ENCODE data around the gene KLF8. TPM values are rescaled to one million over a fixed set of nuclear protein-coding genes. Genes with fewer than 3 reads are reported as not detected.

Gene KLF8
- 0.05 and 0.12 TPM in 2 replicates for total RNA-seq (2011; cell fraction: chromatin; rRNA removed; ENCODE audit: low replicate concordance)
- total RNA-seq (2011; cell fraction: nucleolus; rRNA removed) = not detected in 2 replicates
- 0.15 TPM in 2 replicates for total RNA-seq (2011; cell fraction: nucleoplasm; rRNA removed)
- total RNA-seq (2014; rRNA removed) (0.05 TPM in 1 of 2 replicates, not detected in the other), total RNA-seq (2014; rRNA removed; fragmentation: Illumina TruSeq; extraction: Trizol) (not detected in 2 replicates), total RNA-seq (2015; rRNA removed; fragmentation: Illumina TruSeq; extraction: Trizol) (0.04 TPM in 1 of 2 replicates, not detected in the other), total RNA-seq (2021) (0.02 and 0.04 TPM in 2 replicates), polyA plus RNA-seq (2011; rRNA removed) (0.07 and 0.10 TPM in 2 replicates), polyA plus RNA-seq (2014; fragmentation: Illumina TruSeq; extraction: Trizol) (0.06 and 0.07 TPM in 2 replicates), polyA plus RNA-seq (2014; fragmentation: Nextera tagmentation; extraction: Ambion mirVana) (under 1 TPM in 1 of 2 experiments, not detected in 1; 0.01 TPM), polyA plus RNA-seq (2014; rRNA removed) (0.30 TPM in 1 of 2 replicates, not detected in the other), polyA minus RNA-seq (2011; rRNA and poly(A)+ RNA removed) (0.04 TPM in 1 of 2 replicates, not detected in the other), Bru-seq, nascent RNA (percentile 9 among the genes with signal in this experiment), BruChase-seq, experiment 1, labeled RNA remaining after a 2-hour chase (not detected), BruChase-seq, experiment 2, labeled RNA remaining after a 6-hour chase (percentile 2 among the genes with signal in this experiment)
- not detected in 2 replicates for polyA plus RNA-seq (2011; cell fraction: cytosol; rRNA removed)
- 0.24 and 0.31 TPM in 2 replicates for polyA plus RNA-seq (2011; cell fraction: nucleus; rRNA removed)
- polyA plus RNA-seq (2012) = 0.07 and 0.17 TPM in 2 replicates
- not detected in 2 replicates for polyA minus RNA-seq (2011; cell fraction: cytosol; rRNA and poly(A)+ RNA removed)
- 0.27 TPM in 1 of 2 replicates, not detected in the other for polyA minus RNA-seq (2011; cell fraction: nucleus; rRNA and poly(A)+ RNA removed)
- long read RNA-seq, experiment 1 = 0 reads
- long read RNA-seq, experiment 2 = 0 reads
- long read RNA-seq, experiment 3 = 0 reads

- in situ Hi-C loops (cut with MboI) (no loop called here), intact Hi-C loops (cut with micrococcal nuclease) (no loop called here)
- 30% methylated on average over 17 of the region's 38 CpGs for WGBS (ENCODE audit: insufficient coverage, low coverage, missing lambda C conversion rate)
- H3K27me3 ChIP-seq (ENCODE audit: control insufficient read depth in 2 of 2, insufficient read depth in 2 of 2, low read length in 2 of 2) = no peaks in the 10 kb centered on the region
- no TSS peak for BruUV-seq (replicated peaks)
- H2AFZ ChIP-seq (ENCODE audit: low read depth, low read length) = no peak within 1 kb of the TSS
- CTCF ChIA-PET (ENCODE audit: low intra/inter-chr PET ratio) = no interaction called here
- H3K4me2 ChIP-seq (ENCODE audit: insufficient read depth, low read length) = no peak within 1 kb of the TSS
- TF ChIP-seq SPI1 (IDR thresholded peaks at IDR 0.05; ENCODE audit: borderline replicate concordance, low read depth, low read length) (peak; percentile 16; the same call in 1 of the 2 replicates), RBM17 (IDR thresholded peaks at IDR 0.05; ENCODE audit: borderline replicate concordance, low read depth, low read length) (no peak), VEZF1 (CRISPR knock-in tag; IDR thresholded peaks at IDR 0.05) (peak; percentile 37; the same call in 1 of the 2 replicates), NFIX (CRISPR knock-in tag; IDR thresholded peaks at IDR 0.05; ENCODE audit: low read depth) (no peak)
- ATAC-seq (peak; percentile 95), DNase-seq (ENCODE audit: extremely low read depth in 1 of 4, low spot score in 3 of 4) (peak; percentile 33 to 43 (median 38)), FAIRE-seq (no peak)
- H3K27ac ChIP-seq (ENCODE audit: extremely low read depth, low read depth, low read length) = no peak within 1 kb of the TSS
- H3K4me3 ChIP-seq = no peak within 1 kb of the TSS
- no peaks in the 10 kb centered on the region for H3K79me2 ChIP-seq (ENCODE audit: control insufficient read depth, insufficient read depth, low read length)
- POLR2A ChIA-PET = interaction anchor here (0.6 kb wide), 1 partner anchor 494 kb away, joined by 4 read pairs; no protein-coding TSS in a partner anchor
- no peaks in the 10 kb centered on the region for H4K20me1 ChIP-seq (replicated peaks; ENCODE audit: control insufficient read depth, insufficient read depth, low read length)
- H3K4me1 ChIP-seq (replicated peaks in 1 of 2; ENCODE audit: control insufficient read depth in 2 of 2, insufficient read depth in 2 of 2, low read length in 2 of 2) = no peaks in the 10 kb centered on the region
- H3K9me1 ChIP-seq (ENCODE audit: control insufficient read depth, insufficient read depth, low read length) = no peaks in the 10 kb centered on the region
- no peaks in the 10 kb centered on the region for H3K36me3 ChIP-seq (ENCODE audit: control insufficient read depth, insufficient read depth, low read length)
- no peak within 1 kb of the TSS for H3K9ac ChIP-seq (ENCODE audit: insufficient read depth in 1 of 2, low read depth in 2 of 2, low read length in 2 of 2)
- no peaks in the 10 kb centered on the region for H3K9me3 ChIP-seq (replicated peaks; ENCODE audit: control insufficient read depth, insufficient read depth, low read depth, low read length)
Observed at GRCh38 chrX:56232221-56233082, at the start of gene KLF8. Gene KLF8, plus strand, starts transcription at chrX:56232356. Its CDS starts 979 bp downstream, at chrX:56233335.
